SK-N-MC (cell line): ENCODE measurements around the gene PLEKHG4B.

Experiments used
- EZH2 ChIP-seq: fragments of 200-600 bp; sonication (generic); IDR thresholded peaks from one replicate; pipeline ENCODE4 v1.6.1; 2017; ENCODE audit warnings: antibody characterized with exemption
- POLR2AphosphoS5 ChIP-seq: IDR thresholded peaks from 2 replicates; pipeline ENCODE4 v1.6.1; 2012; ENCODE audit warnings: mild to moderate bottlenecking, low read depth, low read length, borderline replicate concordance

- TF ChIP-seq EZH2 (no peak), POLR2AphosphoS5 (no peak)
Observed at GRCh38 chr5:180286-180918, 88.4 kb downstream of the PLEKHG4B start.
